ENCODE data around the gene UBE2F.
"Not testable (repeated sequence)": the region's sequence is repeated elsewhere in the genome, so short reads cannot be mapped to it uniquely, and the experiment has no call there.

The UBE2F gene

GRCh38 chr2:238022594-238023157 is 55.9 kb downstream of the UBE2F start:
- no peak for FAIRE-seq

- FAIRE-seq: no peak
Measured at GRCh38 chr2:238023608-238024007, 56.8 kb downstream of the UBE2F start.

GRCh38 chr2:238024986-238025385 is 58.2 kb downstream of the UBE2F start:
- FAIRE-seq: no peak

GRCh38 chr2:238025741-238026360 is 59.0 kb downstream of the UBE2F start:
- FAIRE-seq: no peak

- FAIRE-seq: no peak
Measured at GRCh38 chr2:238027058-238027457, 60.2 kb downstream of the UBE2F start.

GRCh38 chr2:238027591-238028415 is 61.0 kb downstream of the UBE2F start:
- no peak for FAIRE-seq

DNA sequence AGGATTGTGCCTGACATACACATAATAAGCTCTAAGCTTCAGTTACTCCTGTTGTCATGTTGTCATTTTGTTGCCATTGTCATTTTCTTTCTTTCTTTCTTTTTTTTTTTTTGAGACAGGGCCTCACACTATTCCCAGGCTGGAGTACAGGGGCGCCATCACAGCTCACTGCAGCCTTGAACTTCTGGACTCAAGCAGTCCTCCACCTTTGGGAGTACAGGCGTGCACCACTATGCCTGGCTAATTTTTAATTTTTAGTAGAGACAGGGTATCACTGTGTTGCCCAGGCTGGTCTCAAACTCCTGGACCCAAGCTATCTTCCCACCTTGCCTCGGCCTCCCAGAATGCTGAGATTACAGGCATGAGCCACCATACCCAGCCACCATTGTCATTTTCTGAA is 63.0 kb downstream of the UBE2F start:
- FAIRE-seq: no peak

DNA sequence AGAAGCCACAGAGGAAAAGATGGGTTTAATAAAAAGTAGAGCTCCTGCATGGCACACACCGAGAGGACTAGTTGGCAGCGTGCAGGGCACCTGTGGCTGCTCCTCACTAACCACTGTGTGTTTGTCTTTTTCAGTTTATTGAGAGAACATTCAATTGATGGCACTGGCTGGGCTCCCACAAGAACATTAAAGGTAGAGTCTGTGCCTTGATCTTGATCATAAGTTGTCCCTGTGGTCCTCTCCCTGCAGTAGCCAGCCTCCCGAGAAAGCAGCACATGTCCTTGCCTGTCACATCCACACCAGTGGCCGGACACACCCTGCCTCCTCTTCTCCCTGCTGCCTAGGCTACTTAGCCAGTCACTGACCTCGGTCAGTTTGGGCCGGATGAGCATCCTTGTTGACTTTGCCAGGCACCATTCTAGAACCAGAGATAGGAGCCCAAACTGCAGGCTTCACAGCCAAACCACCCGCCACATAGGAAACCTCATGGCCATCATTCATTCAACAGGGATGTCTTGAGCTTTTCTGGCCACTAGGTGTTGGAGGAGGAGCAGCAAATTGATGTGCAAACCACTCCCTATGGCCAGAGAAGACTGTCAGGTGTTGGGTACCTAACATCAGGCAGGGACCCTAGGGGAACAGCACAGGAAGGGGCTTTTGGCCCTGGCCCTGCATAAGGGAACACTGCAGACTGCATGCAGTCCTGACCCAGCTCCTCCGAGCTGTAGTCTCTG is 63.8 kb downstream of the UBE2F start:
- no peak for FAIRE-seq

- FAIRE-seq: no peak
Measured at GRCh38 chr2:238031751-238032150, 64.9 kb downstream of the UBE2F start.

DNA sequence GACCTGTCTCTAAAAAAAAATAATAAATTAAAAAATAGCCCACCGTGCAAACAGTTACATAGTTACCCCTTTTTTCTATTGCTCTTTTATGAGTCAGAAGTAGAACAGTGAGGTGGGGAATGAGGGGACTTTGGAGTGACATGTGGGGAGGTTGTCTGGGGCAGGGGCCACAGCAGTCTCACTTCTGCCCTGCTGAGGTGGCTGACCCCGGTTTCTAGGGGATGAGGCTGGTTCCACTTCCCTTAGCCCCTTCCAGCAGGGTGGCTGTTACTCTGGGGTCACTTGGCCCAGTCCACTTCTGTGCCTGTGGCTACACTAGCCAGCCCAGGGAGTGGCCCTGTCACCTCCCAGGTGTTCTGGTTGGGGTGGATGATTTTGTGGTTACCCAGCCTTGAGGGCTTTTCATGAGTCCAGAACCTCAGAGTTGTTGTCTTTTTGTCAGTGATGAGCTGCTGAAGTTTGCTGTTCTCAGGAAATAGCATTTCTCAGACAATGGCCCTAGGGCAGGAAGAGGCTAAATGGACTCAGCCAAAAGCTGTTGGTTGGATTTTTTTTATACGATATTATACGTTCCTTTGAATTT is 66.0 kb downstream of the UBE2F start:
- no peak for FAIRE-seq

- FAIRE-seq: not testable (repeated sequence)
Measured at GRCh38 chr2:238033991-238034390, 67.2 kb downstream of the UBE2F start.

DNA sequence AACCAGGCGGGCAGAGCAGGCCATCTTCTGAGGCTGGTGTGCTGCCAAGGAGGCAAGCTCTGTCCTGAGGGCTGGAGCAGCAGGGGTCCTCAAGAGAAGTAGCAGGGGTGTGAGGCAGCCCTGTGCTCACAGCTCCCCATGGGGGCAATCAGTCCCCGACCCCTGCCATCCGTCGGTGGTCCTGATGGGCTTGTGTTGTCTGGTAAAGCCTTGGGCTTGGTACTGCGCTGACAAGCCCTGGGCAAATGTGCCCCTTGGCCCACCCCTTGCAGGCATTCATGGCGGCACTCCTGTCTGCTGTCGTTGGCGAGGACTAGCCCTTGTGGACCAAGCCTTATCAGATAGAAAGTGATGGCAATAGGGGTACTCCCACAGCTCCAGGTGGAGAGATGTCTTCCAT is 71.4 kb downstream of the UBE2F start:
- FAIRE-seq: no peak

DNA sequence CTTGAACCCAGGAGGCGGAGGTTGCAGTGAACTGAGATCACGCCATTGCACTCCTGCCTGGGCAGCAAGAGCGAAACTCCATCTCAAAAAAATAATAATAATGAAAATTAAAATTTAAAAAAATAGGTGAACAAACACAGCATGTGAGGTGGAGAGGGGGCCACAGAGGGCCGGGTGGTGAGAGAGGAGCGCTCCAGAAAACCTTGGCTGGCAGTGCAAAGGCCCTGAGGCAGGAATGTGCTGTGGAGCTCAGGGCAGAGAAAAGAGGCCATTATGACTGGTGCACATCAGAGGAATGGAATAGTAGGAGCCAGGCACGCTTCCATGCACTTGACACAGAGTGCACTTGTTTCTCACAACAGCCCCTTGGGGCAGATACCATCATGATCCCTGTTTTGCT is 72.3 kb downstream of the UBE2F start:
- FAIRE-seq: no peak

- no peak for FAIRE-seq
Measured at GRCh38 chr2:238039985-238040384, 73.2 kb downstream of the UBE2F start.

- FAIRE-seq: no peak
Measured at GRCh38 chr2:238040918-238041317, 74.1 kb downstream of the UBE2F start.

GRCh38 chr2:238042090-238042489 is 75.3 kb downstream of the UBE2F start:
- FAIRE-seq: no peak

DNA sequence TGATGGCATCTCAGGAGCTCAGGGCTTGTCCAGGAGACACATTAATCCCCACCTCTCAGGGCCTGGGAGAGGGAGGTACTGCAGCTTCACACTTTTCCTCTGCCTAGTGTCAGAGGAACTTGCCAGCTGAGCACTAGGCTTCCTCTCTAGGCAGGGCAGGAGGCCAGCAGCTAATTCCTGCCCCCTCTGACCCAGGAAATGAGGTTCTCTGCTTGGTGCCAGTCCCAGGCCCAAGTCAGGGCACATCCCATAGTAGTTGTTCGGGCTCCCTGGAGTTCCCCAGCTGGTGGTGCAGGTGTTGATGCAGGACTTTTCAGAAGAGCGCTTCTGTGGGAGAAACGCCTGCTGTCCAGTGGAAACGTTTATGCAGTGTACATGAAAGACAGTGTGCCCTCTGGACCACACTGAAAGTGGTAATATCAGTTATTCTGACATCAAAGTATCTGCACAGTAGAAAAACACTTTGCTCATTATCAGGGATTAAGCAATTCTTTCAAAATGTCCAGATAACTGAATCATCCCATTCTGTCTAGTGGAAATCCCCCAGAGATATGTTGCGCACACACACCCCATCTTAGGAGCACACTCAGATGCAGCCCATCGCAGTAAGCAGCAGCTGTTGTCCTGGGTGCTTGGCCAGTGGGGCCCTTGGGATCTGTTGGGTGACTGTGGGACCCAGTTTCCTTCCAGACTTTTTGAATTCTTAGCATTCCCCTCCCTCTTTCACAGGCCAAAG is 76.2 kb downstream of the UBE2F start:
- no peak for FAIRE-seq

DNA sequence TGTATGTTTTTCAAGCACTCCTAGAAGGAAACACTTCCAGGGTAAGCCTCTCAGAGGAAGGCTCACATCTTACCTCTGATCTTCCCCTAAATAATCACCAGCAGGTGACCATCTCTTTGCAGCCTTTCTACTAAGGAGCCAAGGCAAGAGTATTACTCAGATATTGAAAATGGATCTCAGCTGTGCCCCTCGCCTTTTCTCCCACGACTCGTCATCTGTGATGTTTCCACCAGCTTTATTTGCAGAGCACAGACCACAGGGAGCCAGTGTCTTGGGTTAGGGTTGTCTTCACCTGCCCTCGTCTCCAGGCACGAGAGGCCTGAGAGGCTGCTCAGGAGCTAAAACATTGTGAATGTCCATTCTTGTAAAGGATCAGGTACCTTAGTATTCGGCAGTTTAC is 77.0 kb downstream of the UBE2F start:
- FAIRE-seq: no peak

GRCh38 chr2:238045575-238045974 is 78.8 kb downstream of the UBE2F start:
- FAIRE-seq: no peak

DNA sequence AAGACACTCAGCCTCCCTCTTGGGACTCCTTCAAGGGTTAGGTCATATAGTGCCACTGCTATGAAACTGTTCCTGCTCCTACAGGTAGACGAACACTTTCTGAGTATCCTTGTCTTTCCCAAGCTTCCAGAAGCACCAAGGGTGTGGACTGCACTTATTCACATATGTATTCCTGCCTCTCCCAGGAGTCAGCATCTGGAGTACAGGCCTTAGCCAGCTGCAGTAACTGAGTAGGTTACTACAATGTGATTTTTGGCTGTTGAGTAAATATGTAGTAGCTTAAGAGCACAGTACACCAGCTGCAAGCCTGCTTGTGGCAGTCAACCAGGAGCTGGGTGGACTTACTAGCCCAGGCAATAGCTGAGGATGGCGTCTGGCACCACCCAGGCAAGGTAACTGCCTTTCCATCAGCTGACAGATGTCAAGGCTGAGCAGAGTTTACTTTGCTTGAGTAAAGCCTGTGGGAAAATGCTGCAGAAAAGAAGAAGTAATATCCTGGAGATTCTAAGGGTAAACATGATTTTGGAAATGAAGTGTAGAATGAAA is 80.0 kb downstream of the UBE2F start:
- FAIRE-seq: no peak

- FAIRE-seq: no peak
Measured at GRCh38 chr2:238053191-238053776, 86.5 kb downstream of the UBE2F start.

DNA sequence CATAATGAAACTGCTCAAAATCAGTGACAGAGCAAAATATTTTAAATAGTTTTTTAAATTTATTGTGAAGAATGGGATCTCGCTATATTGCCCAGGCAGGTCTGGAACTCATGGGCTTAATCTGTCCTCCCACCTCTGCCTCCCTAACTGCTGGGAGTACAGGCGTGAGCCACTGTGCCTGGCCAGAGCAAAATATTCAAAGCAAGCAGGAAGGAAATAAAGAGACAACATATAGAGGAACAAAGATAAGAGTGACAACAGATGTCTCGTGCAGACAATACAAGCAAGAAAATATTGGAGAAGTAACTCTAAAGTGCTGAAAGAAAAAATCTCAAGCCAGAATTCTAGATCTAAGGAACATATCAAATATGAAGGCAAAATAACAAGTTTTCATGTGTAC is 89.0 kb downstream of the UBE2F start:
- no peak for FAIRE-seq

Measured in A204.1 (cell line).